GM21786 (cell line): ENCODE measurements around the gene TMEM259.

ENCODE experiments used
- ATAC-seq: cut with Tn5 transposase; IDR thresholded peaks from one replicate; pipeline ENCODE4 v1.9.1; 2021; ENCODE audit not compliant: unreplicated experiment

The TMEM259 gene

DNA sequence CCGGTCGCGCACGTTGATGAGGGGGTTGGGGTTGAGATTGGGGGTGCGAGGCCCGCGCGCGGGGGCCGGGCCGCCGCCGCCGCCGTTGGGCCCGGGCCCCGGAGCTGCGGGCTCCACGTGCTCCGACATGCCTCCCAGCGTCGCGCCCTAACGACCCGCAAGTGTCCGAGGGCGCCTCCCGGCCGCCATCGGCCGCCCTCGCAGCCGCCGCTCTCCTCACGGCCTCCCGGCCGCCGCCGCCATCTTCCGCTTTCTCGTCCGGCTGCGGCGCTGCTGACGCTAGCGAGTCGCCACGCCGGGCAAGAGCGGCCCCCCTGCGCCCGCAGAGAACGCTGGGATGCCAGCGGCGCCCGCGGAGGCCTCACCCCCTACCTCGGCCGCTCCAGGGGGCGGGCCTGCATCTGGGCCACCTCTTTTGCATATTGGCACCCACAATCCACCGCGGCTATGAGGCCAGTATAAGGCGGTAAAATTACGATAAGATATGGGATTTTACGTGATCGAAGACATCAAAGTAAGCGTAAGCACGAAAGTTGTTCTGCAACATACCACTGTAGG lies at the start of gene TMEM259:
TSS of gene TMEM259 (minus strand) at position 256 of the 558 bp plus-strand sequence. CDS start at position 129, 127 bp downstream.
- ATAC-seq, result peak; percentile 75

DNA sequence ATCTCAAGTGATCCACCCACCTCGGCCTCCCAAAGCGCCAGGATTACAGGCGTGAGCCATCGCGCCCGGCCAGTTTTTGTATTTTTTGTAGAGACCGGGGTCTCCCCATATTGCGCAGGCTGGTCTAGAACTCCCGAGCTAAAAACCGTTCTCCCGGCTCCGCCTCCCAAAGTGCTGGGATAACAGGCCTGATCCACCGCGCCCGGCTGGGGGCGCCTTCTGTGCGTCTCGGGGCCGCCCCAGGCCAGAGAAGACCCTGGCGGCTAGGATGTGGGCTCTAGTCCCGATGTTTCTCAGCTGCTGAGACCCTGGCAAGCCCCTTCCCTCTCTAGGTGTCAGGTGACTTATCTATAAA lies 49.6 kb upstream of the TMEM259 start:
- no peak for ATAC-seq

DNA sequence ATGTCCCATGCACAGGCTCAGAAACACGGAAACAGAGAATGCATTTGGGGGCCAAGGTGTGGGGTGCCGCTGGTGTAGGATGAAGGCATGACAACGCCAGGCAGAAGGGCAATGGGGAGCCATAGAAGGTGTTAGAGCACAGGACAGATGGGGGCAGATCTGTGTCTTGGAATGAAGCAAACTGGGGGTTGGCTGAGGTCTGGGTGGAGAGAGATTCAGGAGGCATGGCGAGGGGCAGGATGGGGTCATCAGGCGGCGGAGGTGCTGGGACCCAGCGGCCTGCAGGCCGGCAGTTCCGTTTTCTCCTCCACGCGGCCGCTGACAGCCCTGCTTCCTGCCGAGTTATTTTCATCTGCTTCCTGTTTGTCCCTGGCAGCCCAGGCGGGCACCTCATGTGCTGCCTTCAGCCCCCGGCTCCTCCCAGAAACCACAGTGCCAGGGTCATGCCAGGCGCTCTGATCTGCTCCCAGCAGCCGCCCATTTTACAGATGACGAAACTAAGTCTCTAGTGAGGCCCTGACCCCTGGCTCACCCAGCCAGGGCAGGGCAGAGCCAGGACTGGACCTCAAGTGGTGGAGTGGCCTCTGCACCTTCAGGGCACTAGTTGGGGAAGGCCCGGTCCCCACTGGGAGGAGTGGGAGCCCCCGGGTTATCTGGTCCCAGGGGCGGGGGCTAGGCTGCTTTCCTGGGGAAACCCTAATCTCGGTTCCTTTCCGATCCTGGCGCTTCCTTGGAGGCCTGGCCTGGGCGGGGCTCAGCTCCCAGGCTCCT lies 48.3 kb upstream of the TMEM259 start:
- no peak for ATAC-seq

DNA sequence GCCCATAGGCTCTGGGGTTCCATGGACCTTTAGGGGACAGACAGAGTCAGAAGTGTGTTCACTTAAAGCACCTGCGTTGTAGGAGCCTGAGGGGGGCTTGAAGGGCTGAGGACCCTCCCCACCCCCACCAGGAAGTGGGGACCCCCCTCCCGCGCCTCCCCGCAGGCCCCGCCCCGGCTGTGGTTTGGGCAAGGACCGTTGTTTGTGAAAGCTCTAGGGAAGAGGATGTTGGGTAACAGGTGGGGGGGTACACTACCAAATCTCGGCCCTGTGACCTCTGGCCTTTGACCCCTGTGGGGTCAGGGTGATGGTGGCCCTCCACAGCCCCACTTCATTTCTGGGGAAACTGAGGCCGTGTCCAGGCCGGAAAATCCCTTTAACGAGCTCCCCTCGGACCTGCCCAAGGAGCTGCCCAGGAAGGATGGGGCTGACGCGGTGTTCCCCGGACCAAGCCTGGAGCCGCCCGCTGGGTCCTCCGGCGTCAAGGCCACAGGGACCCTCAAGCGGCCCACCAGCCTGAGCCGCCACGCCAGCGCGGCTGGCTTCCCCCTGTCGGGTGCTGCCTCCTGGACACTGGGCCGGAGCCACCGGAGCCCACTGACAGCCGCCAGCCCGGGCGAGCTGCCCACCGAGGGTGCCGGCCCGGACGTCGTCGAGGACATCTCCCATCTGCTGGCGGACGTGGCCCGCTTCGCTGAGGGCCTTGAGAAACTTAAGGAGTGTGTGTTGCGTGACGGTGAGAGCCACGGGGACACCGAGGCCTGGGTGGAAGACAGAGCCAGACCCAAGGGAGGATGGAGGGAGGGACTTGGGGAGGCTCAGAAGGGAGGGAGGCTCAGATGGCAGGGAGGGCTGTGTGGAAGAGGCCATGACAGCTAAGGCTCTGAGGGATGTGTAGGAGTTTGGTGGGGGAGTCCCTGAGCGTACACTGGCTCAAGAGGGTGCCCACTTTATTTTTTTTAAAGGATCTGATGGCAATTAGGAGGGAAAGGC lies 47.4 kb upstream of the TMEM259 start:
- no peak for ATAC-seq

DNA sequence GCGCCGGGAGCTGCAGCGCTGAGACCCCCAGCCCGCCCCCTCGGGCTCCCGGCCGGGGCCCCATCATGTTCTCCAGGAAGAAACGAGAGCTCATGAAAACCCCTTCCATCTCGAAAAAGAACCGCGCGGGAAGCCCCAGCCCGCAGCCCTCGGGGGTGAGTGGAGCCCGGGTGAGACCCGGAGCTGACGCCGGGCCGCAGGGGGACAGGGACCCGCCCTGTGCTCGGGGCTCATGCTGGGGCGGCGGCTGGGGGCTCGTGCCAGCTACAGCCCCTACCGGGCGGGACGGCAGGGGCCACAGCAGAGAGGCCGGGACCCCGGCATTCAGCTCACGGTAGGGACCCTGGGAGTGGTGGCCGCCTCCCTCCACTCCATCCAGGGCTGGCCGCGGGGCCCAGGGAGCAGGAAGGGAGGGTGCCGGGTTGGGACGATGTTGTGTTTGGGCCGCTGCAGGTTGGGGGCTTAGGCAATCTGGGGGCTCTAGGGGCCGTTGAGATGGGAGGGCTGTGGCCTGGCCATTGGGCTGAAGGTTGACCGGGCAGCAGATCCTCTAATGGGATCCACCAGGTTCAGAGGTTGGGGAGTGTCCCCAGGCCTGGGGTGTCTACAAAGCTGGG lies 46.5 kb upstream of the TMEM259 start:
- no peak for ATAC-seq

DNA sequence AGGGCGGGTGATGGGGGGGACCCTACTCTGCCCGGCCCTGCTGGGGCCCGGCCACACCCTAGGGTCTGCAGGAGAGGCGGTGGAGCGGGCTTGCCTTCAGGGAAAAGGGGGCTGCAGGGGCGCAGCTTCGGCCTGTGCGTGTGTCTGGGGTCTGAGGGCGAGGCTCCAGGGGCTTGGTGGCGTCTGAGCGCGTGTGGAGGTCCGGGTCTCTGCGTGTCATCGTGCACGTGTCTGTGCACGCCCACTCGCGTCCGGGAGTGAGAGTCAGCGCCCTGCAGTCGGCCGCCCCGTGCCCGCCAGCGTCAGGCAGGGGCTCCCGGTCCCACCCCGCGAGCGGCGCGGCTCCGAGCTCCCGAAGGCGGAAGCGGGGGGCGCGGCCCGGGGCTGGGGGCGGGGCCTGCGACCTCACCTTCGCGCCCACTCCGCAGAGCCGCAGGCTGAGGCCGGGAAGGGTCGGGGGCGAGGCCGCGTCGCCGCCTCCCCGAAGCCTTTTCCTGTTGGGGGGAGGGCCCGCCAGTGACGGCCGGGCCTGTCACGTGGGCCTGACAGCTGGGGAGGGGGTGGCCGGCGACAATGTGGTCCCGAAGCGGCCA lies 45.9 kb upstream of the TMEM259 start, which contains the start of gene ARHGAP45:
TSS of gene ARHGAP45 (plus strand) at position 420 of the 593 bp plus-strand sequence. CDS start 239 bp downstream, outside the sequence.
- ATAC-seq, result no peak

DNA sequence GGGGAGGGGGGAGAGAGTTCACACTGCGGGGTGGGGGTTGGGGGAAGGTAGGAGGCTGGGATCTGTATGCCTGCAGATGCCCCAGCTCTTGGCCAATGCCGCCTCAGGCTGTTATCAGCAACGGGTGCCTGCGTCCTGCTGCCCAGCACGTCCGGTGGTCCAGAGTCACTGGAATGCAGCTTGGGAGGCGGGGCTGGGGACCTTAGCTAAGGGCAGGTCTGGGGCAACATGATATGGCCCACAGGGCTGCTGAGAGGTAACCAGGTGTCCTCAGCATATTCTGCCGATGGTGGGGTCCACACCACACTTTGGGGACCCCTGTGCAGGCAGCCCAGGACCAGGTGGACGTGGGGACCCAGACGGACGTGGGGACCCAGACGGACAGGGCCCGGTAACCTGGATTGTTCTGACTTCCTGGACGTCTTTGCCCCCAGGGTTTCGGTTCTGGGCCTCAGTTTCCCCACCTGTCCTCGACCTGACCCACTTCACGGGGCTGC lies 45.4 kb upstream of the TMEM259 start:
- no peak for ATAC-seq

DNA sequence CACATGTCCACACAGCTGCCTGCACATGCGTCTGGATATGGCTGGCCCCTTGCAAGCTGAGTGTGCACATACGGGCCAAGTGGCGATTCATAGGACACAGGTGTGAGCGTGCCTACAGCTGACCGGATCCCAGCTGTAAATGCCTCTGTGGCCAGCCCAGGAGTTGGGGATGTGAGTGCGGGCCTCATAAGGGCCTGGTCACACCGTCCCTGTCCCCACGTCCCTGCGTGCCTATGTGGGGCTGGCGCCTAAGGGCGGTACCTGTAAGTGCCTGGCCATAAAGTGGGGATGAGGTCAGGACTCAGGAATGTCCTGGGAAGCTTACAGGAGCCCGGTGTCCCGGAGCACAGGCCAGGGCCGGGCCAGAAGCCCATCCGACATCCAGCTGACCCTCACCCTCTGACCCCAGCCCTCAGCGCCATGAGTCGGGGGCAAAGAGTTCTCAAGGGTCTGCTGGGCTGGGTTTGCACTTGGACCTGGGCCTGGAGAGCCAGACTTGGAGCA lies 44.7 kb upstream of the TMEM259 start:
- no peak for ATAC-seq

DNA sequence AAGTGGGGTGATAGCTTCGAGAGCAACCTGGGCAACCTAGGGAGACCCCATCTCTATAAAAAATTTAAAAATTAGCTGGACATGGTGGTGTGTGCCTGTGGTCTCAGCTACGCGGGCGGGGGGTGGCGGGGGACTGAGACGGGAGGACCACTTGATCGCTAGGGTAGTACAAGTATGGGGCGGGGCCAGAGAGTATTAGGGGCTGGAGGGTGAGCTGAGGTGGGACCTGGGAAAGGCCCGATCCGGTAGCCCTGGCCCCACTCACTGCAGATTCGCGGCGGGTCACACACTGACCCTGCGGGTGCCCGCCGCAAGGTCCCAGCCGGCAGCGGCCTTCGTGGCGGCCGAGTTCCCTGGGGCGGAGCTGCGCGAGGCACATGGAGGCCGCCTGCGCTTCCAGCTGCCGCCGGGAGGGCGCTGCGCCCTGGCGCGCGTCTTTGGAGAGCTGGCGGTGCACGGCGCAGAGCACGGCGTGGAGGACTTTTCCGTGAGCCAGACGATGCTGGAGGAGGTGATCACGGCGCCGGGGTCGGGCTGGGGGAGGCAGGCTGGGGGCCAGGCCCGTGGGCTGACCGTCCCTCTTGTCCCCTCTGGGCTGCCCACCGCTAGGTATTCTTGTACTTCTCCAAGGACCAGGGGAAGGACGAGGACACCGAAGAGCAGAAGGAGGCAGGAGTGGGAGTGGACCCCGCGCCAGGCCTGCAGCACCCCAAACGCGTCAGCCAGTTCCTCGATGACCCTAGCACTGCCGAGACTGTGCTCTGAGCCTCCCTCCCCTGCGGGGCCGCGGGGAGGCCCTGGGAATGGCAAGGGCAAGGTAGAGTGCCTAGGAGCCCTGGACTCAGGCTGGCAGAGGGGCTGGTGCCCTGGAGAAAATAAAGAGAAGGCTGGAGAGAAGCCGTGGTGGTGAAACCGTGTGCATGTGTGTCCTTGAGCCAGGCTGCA lies 44.0 kb upstream of the TMEM259 start:
- no peak for ATAC-seq

DNA sequence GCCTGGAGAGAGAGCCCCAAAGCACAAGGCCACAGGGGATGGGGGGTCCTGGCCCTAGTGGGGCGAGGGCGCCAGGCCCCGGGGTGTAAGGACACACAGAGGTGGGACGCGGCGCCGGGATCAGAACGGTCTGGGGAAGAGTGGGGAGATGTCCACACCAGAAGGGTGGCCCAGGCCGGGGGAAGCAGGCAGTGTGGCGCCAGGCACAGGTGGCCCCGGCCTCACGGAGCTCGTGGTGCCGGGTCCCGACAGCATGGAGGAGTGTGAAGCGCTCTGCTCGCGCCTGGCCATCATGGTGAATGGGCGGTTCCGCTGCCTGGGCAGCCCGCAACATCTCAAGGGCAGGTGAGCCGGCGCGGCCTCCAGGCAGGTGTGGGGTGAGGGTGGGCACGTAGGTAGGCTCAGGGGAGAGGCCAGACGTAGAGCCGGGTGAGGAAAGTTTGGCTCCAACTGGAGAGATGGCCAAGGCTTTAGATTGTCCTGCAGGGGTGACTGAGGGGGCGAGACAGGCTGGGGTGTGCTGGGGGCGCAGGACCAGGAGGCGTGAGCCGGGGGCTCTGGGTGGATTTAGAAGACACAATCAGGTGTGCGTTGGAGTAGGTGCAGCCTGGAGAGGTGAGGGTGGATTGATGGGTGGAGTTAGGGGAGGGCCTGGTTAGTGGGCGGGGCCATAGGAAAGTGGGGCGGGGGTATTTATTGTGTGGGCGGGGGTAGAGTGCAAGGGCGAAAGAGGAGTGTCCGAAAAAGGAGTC lies 43.2 kb upstream of the TMEM259 start:
- no peak for ATAC-seq

DNA sequence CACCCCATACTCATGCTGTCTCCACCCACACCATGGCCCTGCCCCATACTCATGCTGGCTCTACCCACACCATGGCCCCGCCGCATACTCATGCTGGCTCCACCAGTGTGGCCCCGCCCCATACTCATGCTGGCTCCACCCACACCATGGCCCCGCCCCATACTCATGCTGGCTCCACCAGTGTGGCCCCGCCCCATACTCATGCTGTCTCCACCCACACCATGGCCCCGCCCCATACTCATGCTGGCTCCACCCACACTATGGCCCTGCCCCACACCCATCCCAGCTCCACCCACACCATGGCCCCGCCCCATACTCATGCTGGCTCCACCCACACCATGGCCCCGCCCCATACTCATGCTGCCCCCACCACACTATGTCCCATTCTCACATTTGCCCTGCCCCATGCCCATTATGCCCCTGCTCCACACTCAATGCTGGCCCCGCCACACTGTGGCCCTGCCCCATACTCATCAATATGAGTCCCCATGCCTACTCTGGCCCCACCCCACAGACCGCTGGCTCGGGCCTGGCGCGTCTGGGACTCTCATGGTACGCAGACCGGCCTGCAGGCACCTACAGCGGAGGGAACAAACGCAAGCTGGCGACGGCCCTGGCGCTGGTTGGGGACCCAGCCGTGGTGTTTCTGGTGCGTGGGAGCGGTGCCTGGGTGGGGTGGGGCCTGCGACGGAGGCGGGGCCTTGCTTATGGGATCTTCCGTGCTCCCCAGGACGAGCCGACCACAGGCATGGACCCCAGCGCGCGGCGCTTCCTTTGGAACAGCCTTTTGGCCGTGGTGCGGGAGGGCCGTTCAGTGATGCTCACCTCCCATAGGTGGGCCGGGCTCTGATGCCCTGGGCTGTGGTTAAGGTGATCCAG lies 42.3 kb upstream of the TMEM259 start:
- ATAC-seq, result no peak

DNA sequence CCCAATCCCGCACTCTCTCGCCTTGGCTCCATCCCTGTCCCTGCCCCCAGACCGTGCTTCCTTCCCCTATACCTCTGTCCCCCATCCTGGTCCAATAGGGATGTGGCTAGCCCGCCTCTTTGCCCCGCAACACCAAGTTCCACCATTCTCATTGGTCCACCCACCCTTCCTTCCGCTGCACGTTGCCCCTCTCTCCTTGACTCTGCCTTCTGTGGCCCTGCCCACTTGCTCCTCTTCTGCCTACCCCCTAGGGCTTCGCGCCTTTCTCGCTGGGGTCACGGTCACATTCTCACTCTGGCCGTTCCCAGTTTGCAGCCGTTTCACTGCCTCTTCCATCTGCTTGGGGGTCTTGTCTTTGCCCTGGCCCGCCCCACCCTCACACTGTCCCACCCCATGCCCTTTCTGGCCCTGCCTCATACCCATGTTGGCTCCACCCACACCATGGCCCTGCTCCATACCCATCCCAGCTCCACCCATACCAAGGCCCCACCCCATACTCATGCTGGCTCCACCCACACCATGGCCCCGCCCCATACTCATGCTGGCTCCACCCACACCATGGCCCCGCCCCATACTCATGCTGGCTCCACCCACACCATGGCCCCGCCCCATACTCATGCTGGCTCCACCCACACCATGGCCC lies 41.6 kb upstream of the TMEM259 start:
- ATAC-seq, result no peak

DNA sequence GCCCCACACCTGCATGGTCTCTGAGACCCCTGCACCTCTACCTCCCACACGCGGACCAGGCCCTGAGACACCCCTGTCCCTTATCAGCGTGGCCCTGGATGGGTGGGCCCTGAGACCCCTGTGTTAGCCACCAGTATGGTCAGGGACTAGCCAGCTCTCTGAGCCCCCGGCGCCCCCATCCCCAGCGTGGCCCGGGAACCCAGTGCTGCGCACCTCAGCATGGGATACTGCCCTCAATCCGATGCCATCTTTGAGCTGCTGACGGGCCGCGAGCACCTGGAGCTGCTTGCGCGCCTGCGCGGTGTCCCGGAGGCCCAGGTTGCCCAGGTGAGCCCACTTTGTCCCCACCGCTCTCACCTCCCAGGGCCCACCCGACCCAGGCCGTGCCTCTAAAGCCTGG lies 41.1 kb upstream of the TMEM259 start:
- no peak for ATAC-seq

DNA sequence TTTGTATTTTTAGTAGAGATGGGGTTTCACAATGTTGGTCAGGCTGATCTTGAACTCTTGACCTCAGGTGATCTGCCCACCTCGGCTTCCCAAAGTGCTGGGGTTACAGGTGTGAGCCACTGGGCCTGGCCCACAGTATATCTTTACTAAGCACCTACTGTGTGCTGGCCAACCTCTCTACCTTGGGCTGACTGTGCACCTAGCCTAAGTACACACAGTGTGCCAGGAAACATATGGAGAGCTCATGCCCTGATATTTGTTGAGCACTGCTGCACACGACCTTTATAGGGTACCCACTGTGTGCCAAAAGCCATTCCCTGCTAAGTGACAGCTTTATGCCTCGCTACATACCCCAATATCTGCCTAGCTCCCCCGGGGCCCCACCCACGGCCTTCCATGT lies 39.8 kb upstream of the TMEM259 start:
- no peak for ATAC-seq

DNA sequence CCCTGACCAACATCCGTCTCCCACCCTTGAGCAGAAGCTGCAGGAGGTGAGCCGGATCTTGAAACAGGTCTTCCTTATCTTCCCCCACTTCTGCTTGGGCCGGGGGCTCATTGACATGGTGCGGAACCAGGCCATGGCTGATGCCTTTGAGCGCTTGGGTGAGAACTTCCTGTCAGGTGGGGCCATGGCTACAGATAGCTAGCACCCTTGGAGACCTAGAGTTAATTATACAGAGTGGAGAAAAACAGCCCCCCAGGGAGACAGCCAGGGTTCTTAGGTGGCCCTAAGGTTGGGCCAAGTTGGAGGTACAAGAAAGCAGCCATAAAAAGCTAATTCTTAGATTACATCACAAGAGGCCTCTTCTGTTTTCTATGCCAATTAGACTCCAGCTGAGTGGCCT lies 37.2 kb upstream of the TMEM259 start:
- no peak for ATAC-seq

DNA sequence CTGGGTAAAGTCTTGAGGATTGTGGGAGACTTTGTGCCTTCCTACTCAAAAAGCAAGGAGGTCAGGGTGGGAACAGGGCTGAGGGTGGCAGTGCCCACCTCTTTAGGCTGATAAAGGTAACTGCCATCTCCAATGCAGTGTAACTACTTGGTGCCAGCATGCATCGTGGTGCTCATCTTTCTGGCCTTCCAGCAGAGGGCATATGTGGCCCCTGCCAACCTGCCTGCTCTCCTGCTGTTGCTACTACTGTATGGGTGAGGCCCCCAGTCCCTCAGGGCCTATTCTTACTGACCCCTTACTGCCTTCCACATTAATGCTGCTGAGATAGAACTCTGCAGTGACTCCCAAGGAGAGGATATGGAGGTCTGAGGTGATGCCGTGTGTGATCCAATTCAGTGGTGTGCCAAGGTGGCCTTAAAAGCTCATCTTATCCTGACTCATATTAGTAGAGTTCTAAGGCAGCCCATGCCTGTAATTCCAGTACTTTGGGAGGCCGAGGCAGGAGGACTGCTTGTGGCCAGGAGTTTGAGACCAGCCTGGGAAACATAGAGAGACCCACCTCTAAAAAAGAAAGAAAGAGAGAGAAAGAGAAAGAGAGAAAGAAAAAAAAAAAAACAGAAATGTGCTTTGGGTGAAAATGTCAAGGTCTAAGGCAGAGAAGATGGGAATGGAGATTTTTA lies 36.4 kb upstream of the TMEM259 start:
- ATAC-seq, result no peak
